HL-60 (cell line): Measurements from ENCODE around the gene DCAF17.

ENCODE experiments used
- DNase-seq, 2 experiments: peaks; one replicate each; pipeline ENCODE4 v3.0.0-alpha.2; 2010 to 2020; ENCODE audit warnings: low read depth in 1 of 2, low spot score in 1 of 2
- H3K27ac ChIP-seq: fragments of 250-450 bp; sonication (Bioruptor Pico); replicated peaks from 2 replicates; pipeline ENCODE4 v1.5.1; 2020; ENCODE audit warnings: mild to moderate bottlenecking, moderate library complexity
- H3K27me3 ChIP-seq: fragments of 250-450 bp; sonication (Bioruptor Pico); 2 replicates; pipeline ENCODE4 v1.5.1; 2021; ENCODE audit warnings: mild to moderate bottlenecking, moderate library complexity; ENCODE audit not compliant: insufficient read depth, poor library complexity, severe bottlenecking
- H3K4me3 ChIP-seq: replicated peaks from 2 replicates; pipeline ENCODE4 v1.5.1; 2011; ENCODE audit warnings: mild to moderate bottlenecking, control low read depth, low read length; ENCODE audit not compliant: insufficient read depth
- GABPA ChIP-seq: IDR thresholded peaks from 2 replicates; pipeline ENCODE4 v1.6.1; 2012; ENCODE audit warnings: low read depth
- POLR2AphosphoS5 ChIP-seq: IDR thresholded peaks from 2 replicates; pipeline ENCODE4 v1.6.1; 2012; ENCODE audit warnings: low read depth
- SPI1 ChIP-seq: IDR thresholded peaks from 2 replicates; pipeline ENCODE4 v1.6.1; 2012; ENCODE audit warnings: low read depth, mild to moderate bottlenecking, borderline replicate concordance
- TF ChIP-seq, protein P1 (sequence below): IDR thresholded peaks from one replicate; pipeline ENCODE4 v1.5.1; 2011; ENCODE audit warnings: low read length, control low read depth, inconsistent platforms; ENCODE audit not compliant: insufficient read depth
- TF ChIP-seq, protein P2 (sequence below): IDR thresholded peaks from 2 replicates; pipeline ENCODE4 v1.6.1; 2012; ENCODE audit warnings: low read depth; ENCODE audit not compliant: insufficient replicate concordance

DCAF17 gene

DNA sequence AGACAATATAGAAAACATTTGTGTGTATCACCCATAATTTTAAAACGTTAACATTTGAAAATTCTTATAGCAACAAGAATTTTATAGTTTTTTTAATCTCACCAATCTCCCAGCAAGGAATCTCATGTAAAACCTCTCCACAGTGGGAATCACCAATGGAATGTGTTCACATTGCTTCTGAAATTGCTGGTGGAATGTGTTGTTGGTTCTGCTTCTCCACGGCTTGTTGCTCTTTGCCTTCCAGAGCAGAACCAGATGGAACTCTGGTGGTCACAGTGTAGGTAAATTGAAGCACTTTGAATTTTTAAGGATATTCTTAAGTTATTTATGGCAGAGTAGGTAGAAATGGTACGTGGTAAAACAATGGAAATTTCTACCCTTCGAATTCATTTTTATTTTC lies 35.1 kb downstream of the DCAF17 start:
- TF ChIP-seq, protein P1, sequence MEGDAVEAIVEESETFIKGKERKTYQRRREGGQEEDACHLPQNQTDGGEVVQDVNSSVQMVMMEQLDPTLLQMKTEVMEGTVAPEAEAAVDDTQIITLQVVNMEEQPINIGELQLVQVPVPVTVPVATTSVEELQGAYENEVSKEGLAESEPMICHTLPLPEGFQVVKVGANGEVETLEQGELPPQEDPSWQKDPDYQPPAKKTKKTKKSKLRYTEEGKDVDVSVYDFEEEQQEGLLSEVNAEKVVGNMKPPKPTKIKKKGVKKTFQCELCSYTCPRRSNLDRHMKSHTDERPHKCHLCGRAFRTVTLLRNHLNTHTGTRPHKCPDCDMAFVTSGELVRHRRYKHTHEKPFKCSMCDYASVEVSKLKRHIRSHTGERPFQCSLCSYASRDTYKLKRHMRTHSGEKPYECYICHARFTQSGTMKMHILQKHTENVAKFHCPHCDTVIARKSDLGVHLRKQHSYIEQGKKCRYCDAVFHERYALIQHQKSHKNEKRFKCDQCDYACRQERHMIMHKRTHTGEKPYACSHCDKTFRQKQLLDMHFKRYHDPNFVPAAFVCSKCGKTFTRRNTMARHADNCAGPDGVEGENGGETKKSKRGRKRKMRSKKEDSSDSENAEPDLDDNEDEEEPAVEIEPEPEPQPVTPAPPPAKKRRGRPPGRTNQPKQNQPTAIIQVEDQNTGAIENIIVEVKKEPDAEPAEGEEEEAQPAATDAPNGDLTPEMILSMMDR: no peak
- TF ChIP-seq GABPA (no peak), SPI1 (no peak), POLR2AphosphoS5 (no peak)
- TF ChIP-seq, protein P2, sequence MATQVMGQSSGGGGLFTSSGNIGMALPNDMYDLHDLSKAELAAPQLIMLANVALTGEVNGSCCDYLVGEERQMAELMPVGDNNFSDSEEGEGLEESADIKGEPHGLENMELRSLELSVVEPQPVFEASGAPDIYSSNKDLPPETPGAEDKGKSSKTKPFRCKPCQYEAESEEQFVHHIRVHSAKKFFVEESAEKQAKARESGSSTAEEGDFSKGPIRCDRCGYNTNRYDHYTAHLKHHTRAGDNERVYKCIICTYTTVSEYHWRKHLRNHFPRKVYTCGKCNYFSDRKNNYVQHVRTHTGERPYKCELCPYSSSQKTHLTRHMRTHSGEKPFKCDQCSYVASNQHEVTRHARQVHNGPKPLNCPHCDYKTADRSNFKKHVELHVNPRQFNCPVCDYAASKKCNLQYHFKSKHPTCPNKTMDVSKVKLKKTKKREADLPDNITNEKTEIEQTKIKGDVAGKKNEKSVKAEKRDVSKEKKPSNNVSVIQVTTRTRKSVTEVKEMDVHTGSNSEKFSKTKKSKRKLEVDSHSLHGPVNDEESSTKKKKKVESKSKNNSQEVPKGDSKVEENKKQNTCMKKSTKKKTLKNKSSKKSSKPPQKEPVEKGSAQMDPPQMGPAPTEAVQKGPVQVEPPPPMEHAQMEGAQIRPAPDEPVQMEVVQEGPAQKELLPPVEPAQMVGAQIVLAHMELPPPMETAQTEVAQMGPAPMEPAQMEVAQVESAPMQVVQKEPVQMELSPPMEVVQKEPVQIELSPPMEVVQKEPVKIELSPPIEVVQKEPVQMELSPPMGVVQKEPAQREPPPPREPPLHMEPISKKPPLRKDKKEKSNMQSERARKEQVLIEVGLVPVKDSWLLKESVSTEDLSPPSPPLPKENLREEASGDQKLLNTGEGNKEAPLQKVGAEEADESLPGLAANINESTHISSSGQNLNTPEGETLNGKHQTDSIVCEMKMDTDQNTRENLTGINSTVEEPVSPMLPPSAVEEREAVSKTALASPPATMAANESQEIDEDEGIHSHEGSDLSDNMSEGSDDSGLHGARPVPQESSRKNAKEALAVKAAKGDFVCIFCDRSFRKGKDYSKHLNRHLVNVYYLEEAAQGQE: no peak
- Histone ChIP-seq H3K4me3 (no peak overlapping the region), H3K27ac (no peak overlapping the region), H3K27me3 (no peaks in the 10 kb centered on the region)
- DNase-seq: no peak

DNA sequence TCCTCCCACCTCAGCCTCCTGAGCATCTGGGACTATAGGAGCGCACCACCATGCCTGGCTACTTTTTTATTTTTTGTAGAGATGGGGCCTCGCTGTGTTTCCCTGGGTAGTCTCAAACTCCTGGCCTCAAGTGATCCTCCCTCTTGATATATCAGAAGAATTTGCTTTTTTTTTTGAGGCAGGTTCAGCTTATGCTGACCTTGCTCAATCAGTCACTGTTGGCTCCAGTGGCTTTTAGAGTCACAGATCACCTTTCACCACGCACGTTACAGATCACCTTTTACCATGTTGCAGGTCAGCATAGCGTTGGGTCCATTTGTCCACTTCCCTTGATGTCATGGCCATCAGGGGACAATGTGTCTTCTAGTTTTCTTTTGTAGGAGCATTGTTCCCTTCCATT lies 36.1 kb downstream of the DCAF17 start:
- Histone ChIP-seq H3K4me3 (no peak overlapping the region), H3K27ac (no peak overlapping the region), H3K27me3 (no peaks in the 10 kb centered on the region)
- DNase-seq: no peak
- TF ChIP-seq, protein P2: no peak
- TF ChIP-seq SPI1: no peak
- no peak for TF ChIP-seq POLR2AphosphoS5

DNA sequence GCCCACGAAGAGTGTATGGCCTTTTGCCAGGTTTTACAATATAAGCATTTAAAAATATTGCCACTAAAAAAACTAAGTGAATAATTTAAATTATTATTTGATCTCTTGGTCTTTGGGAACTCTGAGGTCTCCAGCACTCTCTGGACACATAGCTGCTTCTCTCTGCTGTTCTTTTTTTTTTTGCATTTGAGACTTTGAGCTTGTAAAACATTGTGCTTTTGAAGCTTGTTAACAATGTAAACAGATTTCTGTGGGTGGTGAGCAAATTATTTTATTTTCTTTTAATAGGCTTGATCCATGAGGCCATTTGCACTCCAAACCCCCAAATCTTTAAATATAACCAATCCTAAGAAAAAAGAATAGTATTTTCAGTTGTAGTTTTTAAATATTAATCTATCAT lies 42.0 kb downstream of the DCAF17 start:
- TF ChIP-seq, protein P1: no peak
- no peak overlapping the region for H3K27ac ChIP-seq
- no peaks in the 10 kb centered on the region for H3K27me3 ChIP-seq
- H3K4me3 ChIP-seq: no peak overlapping the region
- no peak for DNase-seq

DNA sequence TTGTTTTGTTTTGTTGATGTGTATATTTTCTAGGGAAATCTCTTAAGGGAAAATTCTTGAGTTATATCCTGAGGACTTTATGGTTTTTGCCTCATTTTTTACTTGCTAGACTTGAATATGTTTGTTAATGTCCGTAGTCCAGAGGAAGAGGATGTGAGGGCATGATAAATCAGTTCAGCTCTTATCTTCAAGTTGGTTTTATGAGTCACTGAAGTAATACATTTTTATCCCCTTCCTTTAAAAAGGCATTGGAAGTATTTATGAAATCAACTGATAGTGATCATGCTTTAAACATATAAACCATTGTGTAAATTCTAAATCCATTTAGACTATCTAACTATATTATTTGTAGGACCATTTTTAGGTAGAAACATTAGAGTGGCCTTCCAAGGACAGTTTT lies 44.3 kb downstream of the DCAF17 start:
- DNase-seq: no peak
- H3K4me3 ChIP-seq: no peak overlapping the region
- TF ChIP-seq SPI1 (no peak), GABPA (no peak), POLR2AphosphoS5 (no peak)
- TF ChIP-seq, protein P1: no peak
- TF ChIP-seq, protein P2: no peak
- no peak overlapping the region for H3K27ac ChIP-seq
- no peaks in the 10 kb centered on the region for H3K27me3 ChIP-seq
